Upper lobe of left lung (tissue), 6 donors: ENCODE results near the gene TENM3. TPM values are rescaled to one million over a fixed set of nuclear protein-coding genes. Genes with fewer than 3 reads are reported as not detected.

Experiments
- ATAC-seq, 2 donors: fragments of 200-7000 bp; cut with Tn5 transposase; one replicate each; pipeline ENCODE4 v1.9.1; 2022; ENCODE audit warnings: mild to moderate bottlenecking in 2 of 2, moderate library complexity in 2 of 2; ENCODE audit not compliant: low FRiP score in 2 of 2
- DNase-seq, 2 donors: peaks; one replicate each; pipeline ENCODE4 v3.0.0-alpha.2; 2019 to 2020
- H3K27ac ChIP-seq, 4 donors: fragments of 200-600 bp; sonication (generic); one replicate each; pipeline ENCODE4 v1.5.1; 2016 to 2019
- H3K27me3 ChIP-seq, 4 donors: fragments of 200-600 bp; sonication (generic); one replicate each; pipeline ENCODE4 v1.5.1; 2017 to 2019
- H3K36me3 ChIP-seq, 4 donors: fragments of 200-600 bp; sonication (generic); one replicate each; pipeline ENCODE4 v1.5.1; 2016 to 2019
- H3K4me1 ChIP-seq, 4 donors: fragments of 200-600 bp; sonication (generic); one replicate each; pipeline ENCODE4 v1.5.1; 2018 to 2019
- H3K4me3 ChIP-seq, 4 donors: fragments of 200-600 bp; sonication (generic); one replicate each; pipeline ENCODE4 v1.5.1; 2017 to 2019; ENCODE audit warnings: mild to moderate bottlenecking in 2 of 4, moderate library complexity in 1 of 4
- H3K9me3 ChIP-seq, 4 donors: fragments of 200-600 bp; sonication (generic); one replicate each; pipeline ENCODE4 v1.5.1; 2018 to 2019
- CTCF ChIP-seq, 6 experiments: fragments of 450-650 bp in 4 of 6; fragments of 200-600 bp in 2 of 6; sonication (generic) in 2 of 6; IDR thresholded peaks; one replicate each; pipeline ENCODE4 v1.5.1; 2016 to 2019; ENCODE audit warnings: antibody characterized with exemption in 6 of 6
- EP300 ChIP-seq, 4 donors: sonication (generic); formaldehyde crosslinking; IDR thresholded peaks; one replicate each; pipeline ENCODE4 v1.5.1; 2017; ENCODE audit warnings: antibody characterized with exemption in 4 of 4, control low read depth in 2 of 4
- POLR2A ChIP-seq, 4 donors: fragments of 450-650 bp; IDR thresholded peaks; one replicate each; pipeline ENCODE4 v1.5.1; 2016 to 2017; ENCODE audit warnings: antibody characterized with exemption in 4 of 4, mild to moderate bottlenecking in 2 of 4
- POLR2AphosphoS5 ChIP-seq, 2 donors: sonication (generic); formaldehyde crosslinking; IDR thresholded peaks; one replicate each; pipeline ENCODE4 v1.5.1; 2017; ENCODE audit warnings: antibody characterized with exemption in 2 of 2
- WGBS, 2 donors: methylation state at CpG; one replicate each; pipeline ENCODE4 v1.1.5; 2017 to 2018; 5-methylcytosine and 5-hydroxymethylcytosine counted together
- total RNA-seq, 6 donors: library from RNA; depleted of rRNA in 4 of 6; stranded (reverse); fragments of >200 nt in 4 of 6; gene quantifications; one replicate each; pipeline versions ENCODE4 v1.1.0 to v1.2.1, GENCODE V29; 2016 to 2021
- donor health status: DM: no; HTN: no; CAD: no; lungs with moderate emphysema.
- donor health status: DM: no; HTN: yes; CAD: no; lungs with severe emphysema.

The TENM3 gene
- total RNA-seq, 6 donors from 2014 or later: 0.33 to 7.1 (median 1.1) TPM

GRCh38 chr4:182286931-182287330 lies 43.7 kb downstream of the TENM3 start:
- ATAC-seq (no peak), DNase-seq (no peak)
- Histone ChIP-seq H3K4me1 (no peaks in the 10 kb centered on the region), H3K36me3 (no peaks in the 10 kb centered on the region), H3K27me3 (no peaks in the 10 kb centered on the region), H3K4me3 (no peak overlapping the region), H3K9me3 (no peaks in the 10 kb centered on the region), H3K27ac (no peak overlapping the region)
- 85 to 94% methylated on average over 7 of the region's 7 CpGs for WGBS, 2 donors
- TF ChIP-seq EP300 (IDR thresholded peaks at IDR 0.05): no peak

- H3K27ac ChIP-seq: no peak overlapping the region
These were observed 45.3 kb downstream of the TENM3 start for GRCh38 chr4:182288534-182288933.

GRCh38 chr4:182289809-182290208 lies 46.6 kb downstream of the TENM3 start:
- Histone ChIP-seq H3K27me3 (no peaks in the 10 kb centered on the region), H3K36me3 (no peaks in the 10 kb centered on the region), H3K4me3 (no peak overlapping the region), H3K9me3 (no peaks in the 10 kb centered on the region), H3K4me1 (no peaks in the 10 kb centered on the region), H3K27ac (no peak overlapping the region)
- no peak for ATAC-seq
- 74 to 80% methylated on average over 11 to 13 of the region's 13 CpGs for WGBS, 2 donors
- no peak for DNase-seq
- TF ChIP-seq CTCF (IDR thresholded peaks at IDR 0.05) (no peak), POLR2A (IDR thresholded peaks at IDR 0.05) (no peak), EP300 (IDR thresholded peaks at IDR 0.05) (no peak), POLR2AphosphoS5 (IDR thresholded peaks at IDR 0.05) (no peak)

More at GRCh38 chr4:182288534-182288933, 45.3 kb downstream of the TENM3 start:
- no peaks in the 10 kb centered on the region for H3K4me1 ChIP-seq
- 89 to 93% methylated on average over 7 of the region's 7 CpGs for WGBS, 2 donors
- no peak for ATAC-seq
- no peaks in the 10 kb centered on the region for H3K27me3 ChIP-seq
- H3K36me3 ChIP-seq: no peaks in the 10 kb centered on the region
- TF ChIP-seq POLR2A (IDR thresholded peaks at IDR 0.05) (no peak), CTCF (IDR thresholded peaks at IDR 0.05) (no peak), POLR2AphosphoS5 (IDR thresholded peaks at IDR 0.05) (no peak), EP300 (IDR thresholded peaks at IDR 0.05) (no peak)
- no peaks in the 10 kb centered on the region for H3K9me3 ChIP-seq
- no peak overlapping the region for H3K4me3 ChIP-seq
- DNase-seq: no peak

- no peak for DNase-seq
- peak in 1 of 2 donors; percentile 17 for ATAC-seq
- TF ChIP-seq EP300 (IDR thresholded peaks at IDR 0.05) (no peak), POLR2A (IDR thresholded peaks at IDR 0.05) (no peak), CTCF (IDR thresholded peaks at IDR 0.05) (no peak), POLR2AphosphoS5 (IDR thresholded peaks at IDR 0.05) (no peak)
- Histone ChIP-seq H3K9me3 (no peaks in the 10 kb centered on the region), H3K27me3 (no peaks in the 10 kb centered on the region), H3K36me3 (no peaks in the 10 kb centered on the region), H3K4me3 (no peak overlapping the region), H3K4me1 (no peaks in the 10 kb centered on the region), H3K27ac (no peak overlapping the region)
- WGBS, 2 donors: 92% methylated on average over 8 of the region's 8 CpGs
These were observed 48.0 kb downstream of the TENM3 start for GRCh38 chr4:182291175-182291574.

- no peak for TF ChIP-seq EP300 (IDR thresholded peaks at IDR 0.05)
- TF ChIP-seq CTCF (IDR thresholded peaks at IDR 0.05): no peak
- TF ChIP-seq POLR2AphosphoS5 (IDR thresholded peaks at IDR 0.05): no peak
- TF ChIP-seq POLR2A (IDR thresholded peaks at IDR 0.05): no peak
- H3K27me3 ChIP-seq: no peaks in the 10 kb centered on the region
- ATAC-seq (no peak), DNase-seq (no peak)
- no peaks in the 10 kb centered on the region for H3K36me3 ChIP-seq
- no peak overlapping the region for H3K4me3 ChIP-seq
- no peaks in the 10 kb centered on the region for H3K4me1 ChIP-seq
- no peak overlapping the region for H3K27ac ChIP-seq
- WGBS, 2 donors: 70 to 76% methylated on average over 11 of the region's 11 CpGs
- H3K9me3 ChIP-seq: no peaks in the 10 kb centered on the region
These were observed 48.5 kb downstream of the TENM3 start for GRCh38 chr4:182291597-182292270.
